MCF 10A (cell line): Measurements from ENCODE around the gene C11orf21. TPM values are rescaled to one million over a fixed set of nuclear protein-coding genes. Genes with fewer than 3 reads are reported as not detected.

Experiments used
- BruUV-seq: library from RNA; stranded (reverse); fragments of 400-500 nt; replicated peaks from 2 replicates; lab custom pipeline; 2021; lab: Mats Ljungman, UMichigan
- CTCF ChIA-PET: fragments of 300-600 bp; sonication (Branson Sonifier 250); formaldehyde crosslinking; extraction: SDS; loops from one replicate; lab custom pipeline; 2021; ENCODE audit warnings: antibody characterized with exemption, inconsistent platforms; lab: Yijun Ruan, JAX
- POLR2A ChIA-PET: fragments of 300-600, 350-650 bp; sonication (Branson Sonifier 250); formaldehyde crosslinking; extraction: SDS; loops from one replicate; lab custom pipeline; 2020; ENCODE audit warnings: antibody characterized with exemption, inconsistent platforms; lab: Yijun Ruan, JAX
- DNase-seq: peaks from one replicate; pipeline ENCODE4 v3.0.0-alpha.2; 2018; ENCODE audit not compliant: unreplicated experiment
- H3K27ac Mint-ChIP-seq: one replicate; pipeline ENCODE4 v1.8.0; 2022; ENCODE audit warnings: mild to moderate bottlenecking, low read depth, mixed read lengths; ENCODE audit not compliant: unreplicated experiment
- H3K27me3 Mint-ChIP-seq: one replicate; pipeline ENCODE4 v1.8.0; 2022; ENCODE audit warnings: mixed read lengths; ENCODE audit not compliant: insufficient read depth, unreplicated experiment
- H3K36me3 Mint-ChIP-seq: one replicate; pipeline ENCODE4 v1.8.0; 2022; ENCODE audit warnings: mild to moderate bottlenecking, moderate library complexity, mixed read lengths; ENCODE audit not compliant: insufficient read depth, unreplicated experiment
- H3K4me1 Mint-ChIP-seq: one replicate; pipeline ENCODE4 v1.8.0; 2022; ENCODE audit warnings: mixed read lengths; ENCODE audit not compliant: insufficient read depth, unreplicated experiment
- H3K4me3 Mint-ChIP-seq: one replicate; pipeline ENCODE4 v1.8.0; 2022; ENCODE audit warnings: mild to moderate bottlenecking, moderate library complexity, mixed read lengths; ENCODE audit not compliant: unreplicated experiment
- H3K9me3 Mint-ChIP-seq: one replicate; pipeline ENCODE4 v1.8.0; 2022; ENCODE audit warnings: mixed read lengths; ENCODE audit not compliant: unreplicated experiment
- CTCF ChIP-seq: fragments of 200-600 bp; IDR thresholded peaks from one replicate; pipeline ENCODE4 v1.8.0; 2022; ENCODE audit warnings: antibody characterized with exemption, mild to moderate bottlenecking; ENCODE audit not compliant: unreplicated experiment
- intact Hi-C: fragments of 100-400 bp; cut with micrococcal nuclease; formaldehyde crosslinking; loops from 2 replicates; pipeline ENCODE4 v1.14.1; 2022
- total RNA-seq: library from RNA; stranded (reverse); gene quantifications from 2 replicates; pipeline ENCODE4 v1.2.3, GENCODE V29; 2022

C11orf21 gene
- total RNA-seq, 1 experiment from 2014 or later, result not detected

- Mint-ChIP-seq H3K27me3 (peaks cover 2% of the 10 kb centered on the region), H3K27ac (no peak overlapping the region), H3K9me3 (no peaks in the 10 kb centered on the region), H3K4me1 (no peaks in the 10 kb centered on the region), H3K4me3 (no peak overlapping the region), H3K36me3 (no peaks in the 10 kb centered on the region)
- no peak for TF ChIP-seq CTCF
- ChIA-PET POLR2A (no interaction called here), CTCF (interaction anchor here (0.8 kb wide), 1 partner anchor 9 kb away, joined by 4 read pairs; no protein-coding TSS in a partner anchor)
- no peak for DNase-seq
- BruUV-seq, result no TSS peak
- intact Hi-C loops, result no loop called here
These were observed 34.3 kb downstream of the C11orf21 start for GRCh38 chr11:2267306-2267850.

- no peak overlapping the region for H3K4me3 Mint-ChIP-seq
- POLR2A ChIA-PET, result no interaction called here
- no peaks in the 10 kb centered on the region for H3K4me1 Mint-ChIP-seq
- intact Hi-C loops, result no loop called here
- BruUV-seq, result no TSS peak
- CTCF ChIA-PET, result no interaction called here
- no peaks in the 10 kb centered on the region for H3K27me3 Mint-ChIP-seq
- no peak for DNase-seq
- no peaks in the 10 kb centered on the region for H3K9me3 Mint-ChIP-seq
- no peaks in the 10 kb centered on the region for H3K36me3 Mint-ChIP-seq
- no peak overlapping the region for H3K27ac Mint-ChIP-seq
- TF ChIP-seq CTCF, result no peak
These were observed 35.0 kb downstream of the C11orf21 start for GRCh38 chr11:2266586-2267305.

- ChIA-PET POLR2A (interaction anchor here (0.7 kb wide), 1 partner anchor 895 kb away, joined by 3 read pairs; no protein-coding TSS in a partner anchor), CTCF (interaction anchor here (0.7 kb wide), 1 partner anchor 22 kb away, joined by 3 read pairs; no protein-coding TSS in a partner anchor)
- intact Hi-C loops, result no loop called here
- H3K4me3 Mint-ChIP-seq, result no peak overlapping the region
- no peak for DNase-seq
- no peak overlapping the region for H3K27ac Mint-ChIP-seq
- no peaks in the 10 kb centered on the region for H3K9me3 Mint-ChIP-seq
- no peaks in the 10 kb centered on the region for H3K36me3 Mint-ChIP-seq
- H3K27me3 Mint-ChIP-seq, result no peaks in the 10 kb centered on the region
- TF ChIP-seq CTCF, result no peak
- H3K4me1 Mint-ChIP-seq, result no peaks in the 10 kb centered on the region
- BruUV-seq, result no TSS peak
These were observed 35.7 kb downstream of the C11orf21 start for GRCh38 chr11:2265854-2266585.

GRCh38 chr11:2265396-2265795, 36.3 kb downstream of the C11orf21 start:
- Mint-ChIP-seq H3K4me3 (no peak overlapping the region), H3K27me3 (no peaks in the 10 kb centered on the region), H3K27ac (no peak overlapping the region), H3K9me3 (no peaks in the 10 kb centered on the region), H3K4me1 (no peaks in the 10 kb centered on the region), H3K36me3 (no peaks in the 10 kb centered on the region)
- DNase-seq, result no peak
- intact Hi-C loops, result no loop called here
- no peak for TF ChIP-seq CTCF
- POLR2A ChIA-PET, result interaction anchor here (0.7 kb wide), 1 partner anchor 895 kb away, joined by 3 read pairs; no protein-coding TSS in a partner anchor
- CTCF ChIA-PET, result interaction anchor here (0.7 kb wide), 1 partner anchor 22 kb away, joined by 3 read pairs; no protein-coding TSS in a partner anchor
- BruUV-seq, result no TSS peak
